ENCODE data around the gene THUMPD2.
"Not testable (repeated sequence)": the region's sequence is repeated elsewhere in the genome, so short reads cannot be mapped to it uniquely, and the experiment has no call there.

THUMPD2 gene

GRCh38 chr2:39755466-39755865 lies 23.6 kb downstream of the THUMPD2 start:
- no peak for DNase-seq

- no peak for DNase-seq
Measured at GRCh38 chr2:39743269-39743776, 35.7 kb downstream of the THUMPD2 start.

- DNase-seq, result no peak
Measured at GRCh38 chr2:39741871-39742270, 37.2 kb downstream of the THUMPD2 start.

- DNase-seq, result no peak
Measured at GRCh38 chr2:39739386-39739785, 39.7 kb downstream of the THUMPD2 start.

- no peak for DNase-seq
Measured at GRCh38 chr2:39738936-39739335, 40.1 kb downstream of the THUMPD2 start.

GRCh38 chr2:39737661-39738060 lies 41.4 kb downstream of the THUMPD2 start:
- DNase-seq, result no peak

- DNase-seq, result no peak
Measured at GRCh38 chr2:39736640-39737039, 42.4 kb downstream of the THUMPD2 start.

- DNase-seq, result no peak
Measured at GRCh38 chr2:39735648-39736047, 43.4 kb downstream of the THUMPD2 start.

- no peak for DNase-seq
Measured at GRCh38 chr2:39734445-39734844, 44.6 kb downstream of the THUMPD2 start.

GRCh38 chr2:39733070-39733674 lies 45.9 kb downstream of the THUMPD2 start:
- DNase-seq, result no peak

GRCh38 chr2:39732482-39732881 lies 46.6 kb downstream of the THUMPD2 start:
- no peak for DNase-seq

GRCh38 chr2:39731546-39731945 lies 47.5 kb downstream of the THUMPD2 start:
- no peak for DNase-seq

- DNase-seq, result no peak
Measured at GRCh38 chr2:39730685-39731302, 48.3 kb downstream of the THUMPD2 start.

- DNase-seq, result no peak
Measured at GRCh38 chr2:39730276-39730675, 48.8 kb downstream of the THUMPD2 start.

- DNase-seq, result no peak
Measured at GRCh38 chr2:39728941-39729351, 50.1 kb downstream of the THUMPD2 start.

- DNase-seq, result not testable (repeated sequence)
Measured at GRCh38 chr2:39728085-39728484, 51.0 kb downstream of the THUMPD2 start.

- no peak for DNase-seq
Measured at GRCh38 chr2:39725401-39725800, 53.7 kb downstream of the THUMPD2 start.

- DNase-seq, result no peak
Measured at GRCh38 chr2:39724828-39725144, 54.3 kb downstream of the THUMPD2 start.

GRCh38 chr2:39723946-39724827 lies 54.9 kb downstream of the THUMPD2 start:
- no peak for DNase-seq

- DNase-seq, result no peak
Measured at GRCh38 chr2:39723497-39723896, 55.6 kb downstream of the THUMPD2 start.

GRCh38 chr2:39720970-39721369 lies 58.1 kb downstream of the THUMPD2 start:
- DNase-seq, result no peak

- DNase-seq, result no peak
Measured at GRCh38 chr2:39719317-39719716, 59.7 kb downstream of the THUMPD2 start.

- DNase-seq, result no peak
Measured at GRCh38 chr2:39718483-39718882, 60.6 kb downstream of the THUMPD2 start.

GRCh38 chr2:39717067-39717466 lies 62.0 kb downstream of the THUMPD2 start:
- no peak for DNase-seq

Measured in NCI-H2029 treated with DMSO at 0.1 percent for 48 hours (cell line).